H1 (cell line): ENCODE results near the gene CNNM1. TPM values are rescaled to one million over a fixed set of nuclear protein-coding genes. Genes with fewer than 3 reads are reported as not detected.

Experiments
- CTCF ChIA-PET: fragments of 300-600 bp; sonication (Branson Sonifier 250); formaldehyde crosslinking; loops from one replicate; lab custom pipeline; 2021; ENCODE audit not compliant: partially characterized antibody; lab: Charles Lee
- POLR2A ChIA-PET: fragments of 300-600 bp; sonication (Branson Sonifier 250); formaldehyde crosslinking; loops from one replicate; lab custom pipeline; 2021; ENCODE audit warnings: inconsistent platforms; ENCODE audit not compliant: partially characterized antibody; lab: Charles Lee
- DNase-seq, 2 experiments: peaks; one replicate each; pipeline versions ENCODE4 v3.0.0 to v3.0.0-alpha.2; 2010 to 2022; ENCODE audit warnings: low spot score in 2 of 2, low read depth in 1 of 2, mixed read lengths in 1 of 2
- FAIRE-seq: peaks from 2 replicates; lab custom pipeline; 2011; peaks lifted over from hg19 to GRCh38; lab: Jason Lieb, UNC
- H2AFZ ChIP-seq: 2 replicates; pipeline ENCODE4 v1.8.1; 2012; ENCODE audit warnings: low read length, inconsistent platforms
- H2AK5ac ChIP-seq: 2 replicates; pipeline ENCODE4 v1.6.1; 2013; ENCODE audit warnings: low read depth, low read length
- H2BK120ac ChIP-seq: replicated peaks from 2 replicates; pipeline ENCODE3; 2013; ENCODE audit warnings: low read depth, low read length, inconsistent platforms
- H2BK12ac ChIP-seq: 2 replicates; pipeline ENCODE4 v1.6.1; 2013; ENCODE audit warnings: low read depth, low read length
- H2BK15ac ChIP-seq: 2 replicates; pipeline ENCODE4 v1.6.1; 2013; ENCODE audit warnings: low read length
- H2BK20ac ChIP-seq: 2 replicates; pipeline ENCODE4 v1.6.1; 2013; ENCODE audit warnings: low read length
- H2BK5ac ChIP-seq: 2 replicates; pipeline ENCODE4 v1.6.1; 2013; ENCODE audit warnings: low read depth, low read length
- H3K14ac ChIP-seq: 2 replicates; pipeline ENCODE4 v1.6.1; 2013; ENCODE audit warnings: inconsistent platforms; ENCODE audit not compliant: insufficient read length
- H3K18ac ChIP-seq: 2 replicates; pipeline ENCODE4 v1.6.1; 2013; ENCODE audit warnings: low read length; ENCODE audit errors: extremely low read depth
- H3K23ac ChIP-seq: 2 replicates; pipeline ENCODE4 v1.6.1; 2013; ENCODE audit warnings: inconsistent platforms; ENCODE audit not compliant: insufficient read length
- H3K23me2 ChIP-seq: 2 replicates; pipeline ENCODE4 v1.6.1; 2013; ENCODE audit warnings: low read depth, low read length
- H3K27ac ChIP-seq: 2 replicates; pipeline ENCODE4 v1.6.1; 2011; ENCODE audit warnings: low read depth, low read length, inconsistent platforms
- H3K27me3 ChIP-seq, 4 experiments: replicated peaks in 1 of 4; 1 replicate in 1 of 4; 2 replicates in 3 of 4; pipeline versions ENCODE4 v1.6.1 to v1.8.1; 2011 to 2013; ENCODE audit warnings: low read length in 3 of 4, mild to moderate bottlenecking in 3 of 4, inconsistent platforms in 2 of 4, mixed read lengths in 2 of 4, moderate library complexity in 1 of 4; ENCODE audit not compliant: control insufficient read depth in 3 of 4, insufficient read depth in 3 of 4; ENCODE audit errors: extremely low read depth in 1 of 4
- H3K36me3 ChIP-seq, 4 experiments: 2 replicates each; pipeline versions ENCODE4 v1.6.1 to v1.8.1; 2011 to 2013; ENCODE audit warnings: mild to moderate bottlenecking in 4 of 4, low read length in 3 of 4, moderate library complexity in 2 of 4, control low read depth in 1 of 4, inconsistent platforms in 1 of 4; ENCODE audit not compliant: insufficient read depth in 4 of 4, control insufficient read depth in 2 of 4
- H3K4ac ChIP-seq: replicated peaks from 2 replicates; pipeline ENCODE3; 2013; ENCODE audit warnings: low read length, low read depth, mixed read lengths, inconsistent platforms; ENCODE audit not compliant: insufficient read length
- H3K4me1 ChIP-seq, 4 experiments: replicated peaks in 1 of 4; 1 replicate in 1 of 4; 2 replicates in 3 of 4; pipeline versions ENCODE4 v1.6.1 to v1.8.1; 2011 to 2013; ENCODE audit warnings: low read length in 3 of 4, inconsistent platforms in 2 of 4, mixed read lengths in 1 of 4; ENCODE audit not compliant: insufficient read depth in 4 of 4, control insufficient read depth in 3 of 4
- H3K4me2 ChIP-seq, 2 experiments: 2 replicates each; pipeline versions ENCODE4 v1.6.1 to v1.8.1; 2011 to 2013; ENCODE audit warnings: low read depth in 2 of 2, low read length in 2 of 2, control low read depth in 1 of 2, inconsistent platforms in 1 of 2, mild to moderate bottlenecking in 1 of 2; ENCODE audit not compliant: insufficient read depth in 1 of 2
- H3K4me3 ChIP-seq, 4 experiments: fragments of 200-600, 300-600 bp in 1 of 4; sonication (generic), shearing (Covaris generic), sonication (Bioruptor Twin) in 1 of 4; 2 replicates each; pipeline versions ENCODE4 v1.5.1 to v1.8.1; 2011 to 2016; ENCODE audit warnings: low read length in 4 of 4, low read depth in 3 of 4, control low read depth in 2 of 4, inconsistent platforms in 2 of 4, mild to moderate bottlenecking in 2 of 4, mixed read lengths in 1 of 4, moderate library complexity in 1 of 4; ENCODE audit not compliant: insufficient read depth in 2 of 4; ENCODE audit errors: extremely low read depth in 1 of 4
- H3K56ac ChIP-seq: replicated peaks from 2 replicates; pipeline ENCODE3; 2013; ENCODE audit warnings: low read depth, mild to moderate bottlenecking, mixed read lengths, low read length, inconsistent platforms; ENCODE audit not compliant: insufficient read length
- H3K79me1 ChIP-seq: 2 replicates; pipeline ENCODE4 v1.6.1; 2013; ENCODE audit warnings: low read depth, low read length, control low read depth
- H3K79me2 ChIP-seq, 2 experiments: 2 replicates each; pipeline versions ENCODE4 v1.6.1 to v1.8.1; 2012 to 2013; ENCODE audit warnings: low read length in 2 of 2, mild to moderate bottlenecking in 2 of 2, inconsistent platforms in 1 of 2; ENCODE audit not compliant: insufficient read depth in 2 of 2, control insufficient read depth in 1 of 2
- H3K9ac ChIP-seq, 4 experiments: replicated peaks in 1 of 4; 1 replicate in 1 of 4; 2 replicates in 3 of 4; pipeline versions ENCODE4 v1.6.1 to v1.8.1; 2011 to 2013; ENCODE audit warnings: low read depth in 3 of 4, low read length in 3 of 4, control low read depth in 2 of 4, mild to moderate bottlenecking in 2 of 4, moderate library complexity in 2 of 4, inconsistent platforms in 1 of 4; ENCODE audit errors: extremely low read depth in 1 of 4
- H3K9me3 ChIP-seq, 2 experiments: 2 replicates each; pipeline versions ENCODE4 v1.6.1 to v1.8.1; 2012 to 2013; ENCODE audit warnings: mild to moderate bottlenecking in 2 of 2, moderate library complexity in 2 of 2, control low read depth in 1 of 2, inconsistent platforms in 1 of 2, low read depth in 1 of 2, low read length in 1 of 2, mixed read lengths in 1 of 2; ENCODE audit not compliant: insufficient read depth in 2 of 2
- H4K20me1 ChIP-seq, 2 experiments: replicated peaks in 1 of 2; 2 replicates each; pipeline versions ENCODE3 to v1.8.1; 2011 to 2013; ENCODE audit warnings: inconsistent platforms in 2 of 2, low read length in 2 of 2, mild to moderate bottlenecking in 1 of 2; ENCODE audit not compliant: insufficient read depth in 2 of 2, control insufficient read depth in 1 of 2
- H4K5ac ChIP-seq: 2 replicates; pipeline ENCODE4 v1.6.1; 2013; ENCODE audit warnings: low read length, low read depth, mixed read lengths, inconsistent platforms; ENCODE audit not compliant: insufficient read length
- H4K8ac ChIP-seq: 2 replicates; pipeline ENCODE4 v1.8.0; 2013; ENCODE audit warnings: mild to moderate bottlenecking, moderate library complexity, low read length, inconsistent platforms; ENCODE audit not compliant: insufficient read depth; ENCODE audit errors: extremely low read depth
- H4K91ac ChIP-seq: replicated peaks from 2 replicates; pipeline ENCODE3; 2013; ENCODE audit warnings: low read length, mixed read lengths, inconsistent platforms; ENCODE audit not compliant: insufficient read length
- ASH2L ChIP-seq: fragments of 200-600, 300-600 bp; sonication (generic); IDR thresholded peaks from one replicate; pipeline ENCODE4 v1.7.1; 2017; ENCODE audit warnings: low read length
- BACH1 ChIP-seq: IDR thresholded peaks from 2 replicates; pipeline ENCODE4 v1.6.1; 2012; ENCODE audit warnings: low read length, improper control_type of control experiment
- CHD1 ChIP-seq: IDR thresholded peaks from 2 replicates; pipeline ENCODE4 v1.6.1; 2012; ENCODE audit warnings: low read depth, low read length, improper control_type of control experiment
- CTCF ChIP-seq, 3 experiments: IDR thresholded peaks; 1 replicate in 2 of 3; 2 replicates in 1 of 3; pipeline versions ENCODE4 v1.5.1 to v1.6.1; 2011; ENCODE audit warnings: low read length in 3 of 3, mild to moderate bottlenecking in 3 of 3, inconsistent platforms in 2 of 3, low read depth in 1 of 3, moderate library complexity in 1 of 3; ENCODE audit not compliant: insufficient read depth in 1 of 3; ENCODE audit errors: control extremely low read depth in 1 of 3
- EGR1 ChIP-seq: IDR thresholded peaks from 2 replicates; pipeline ENCODE4 v1.6.1; 2011; ENCODE audit warnings: low read depth, low read length, borderline replicate concordance
- HDAC2 ChIP-seq, 2 experiments: fragments of 300-600 bp in 1 of 2; sonication (generic) in 1 of 2; IDR thresholded peaks; 2 replicates each; pipeline ENCODE4 v1.6.1; 2011 to 2012; ENCODE audit warnings: low read depth in 2 of 2, low read length in 2 of 2, mild to moderate bottlenecking in 2 of 2, moderate library complexity in 2 of 2, borderline replicate concordance in 1 of 2, inconsistent platforms in 1 of 2
- POLR2A ChIP-seq, 2 experiments: IDR thresholded peaks; 1 replicate in 1 of 2; 2 replicates in 1 of 2; pipeline ENCODE4 v1.6.1; 2011; ENCODE audit warnings: low read depth in 2 of 2, low read length in 2 of 2, mild to moderate bottlenecking in 2 of 2; ENCODE audit errors: control extremely low read depth in 1 of 2
- RXRA ChIP-seq: IDR thresholded peaks from 2 replicates; pipeline ENCODE4 v1.6.1; 2011; ENCODE audit warnings: low read depth, mild to moderate bottlenecking, low read length, moderate library complexity; ENCODE audit not compliant: insufficient read depth
- SAP30 ChIP-seq: fragments of 300-600 bp; sonication (generic); IDR thresholded peaks from 2 replicates; pipeline ENCODE4 v1.7.1; 2012; ENCODE audit warnings: low read length, moderate library complexity, mild to moderate bottlenecking, inconsistent platforms; ENCODE audit not compliant: insufficient read depth, insufficient replicate concordance
- SIRT6 ChIP-seq: IDR thresholded peaks from one replicate; pipeline ENCODE4 v1.7.1; 2012; ENCODE audit warnings: low read length, inconsistent platforms
- SP2 ChIP-seq: IDR thresholded peaks from 2 replicates; pipeline ENCODE4 v1.6.1; 2012; ENCODE audit warnings: mild to moderate bottlenecking, low read length, inconsistent platforms
- SP4 ChIP-seq: IDR thresholded peaks from 2 replicates; pipeline ENCODE4 v1.6.1; 2012; ENCODE audit warnings: low read length, inconsistent platforms
- TEAD4 ChIP-seq: IDR thresholded peaks from 2 replicates; pipeline ENCODE4 v1.6.1; 2012; ENCODE audit warnings: low read depth, low read length, inconsistent platforms, mixed read lengths
- WGBS, 2 experiments: shearing (Covaris generic) in 1 of 2; methylation state at CpG; one replicate each; pipeline versions ENCODE4 v1.1.6 to v1.1.7; 2013 to 2015; ENCODE audit warnings: low lambda C conversion rate in 2 of 2, mixed read lengths in 2 of 2, inconsistent platforms in 1 of 2, low coverage in 1 of 2, missing lambda C conversion rate in 1 of 2; ENCODE audit not compliant: insufficient replicate concordance in 2 of 2, insufficient coverage in 1 of 2, insufficient read length in 1 of 2; ENCODE audit errors: extremely low coverage in 1 of 2, missing lambda C conversion rate in 1 of 2; 5-methylcytosine and 5-hydroxymethylcytosine counted together
- polyA plus RNA-seq, 7 experiments: library from polyadenylated mRNA; depleted of rRNA in 3 of 7; stranded (reverse) in 5 of 7; unstranded in 2 of 7; fragments of >200 nt in 5 of 7; fragments of 200-250 nt in 2 of 7; gene quantifications; 1 replicate in 5 of 7; 2 replicates in 1 of 7; 4 replicates in 1 of 7; pipeline versions ENCODE4 v1.2.1 to v1.2.3, GENCODE V29; 2011 to 2013; ENCODE audit warnings: missing spikeins in 2 of 7, mixed read lengths in 2 of 7
- total RNA-seq: library from RNA; stranded (reverse); fragmentation: NEBNext Ultra II Directional; extraction: Animal tissue kit (Norgen Biotek cat#: 25700); gene quantifications from 2 replicates; pipeline ENCODE4 v1.2.1, GENCODE V29; 2021

The CNNM1 gene
- total and polyA plus RNA-seq, 2 of the 8 experiments (the other 6 are each of a cell fraction or from before 2014, with no cell fraction given): 0.74 to 0.92 TPM

- no peaks in the 10 kb centered on the region for H4K20me1 ChIP-seq
- no peak overlapping the region for H4K8ac ChIP-seq
- no peaks in the 10 kb centered on the region for H3K79me2 ChIP-seq
- no peak overlapping the region for H2BK120ac ChIP-seq
- POLR2A ChIA-PET: interaction anchor here (2.2 kb wide), 1 partner anchor 43 kb away, joined by 11 read pairs; the partner anchor contains the start of gene GOT1
- H2BK5ac ChIP-seq: no peak overlapping the region
- no peak overlapping the region for H3K4ac ChIP-seq
- H3K9ac ChIP-seq: peak overlapping the region in 1 of 4 experiments; percentile 22; a peak in 1 of 7 replicates
- no peak overlapping the region for H2BK15ac ChIP-seq
- H3K23ac ChIP-seq: no peak overlapping the region
- no peak for FAIRE-seq
- H3K27ac ChIP-seq: no peak overlapping the region
- no peak overlapping the region for H2AK5ac ChIP-seq
- H3K27me3 ChIP-seq: no peaks in the 10 kb centered on the region
- H3K9me3 ChIP-seq: no peaks in the 10 kb centered on the region
- no peak overlapping the region for H4K5ac ChIP-seq
- H3K14ac ChIP-seq: no peak overlapping the region
- no peak overlapping the region for H2BK12ac ChIP-seq
- DNase-seq: no peak
- no peak overlapping the region for H3K4me2 ChIP-seq
- H3K4me3 ChIP-seq: no peak overlapping the region
- no peak overlapping the region for H4K91ac ChIP-seq
- H2BK20ac ChIP-seq: no peak overlapping the region
- no peaks in the 10 kb centered on the region for H3K79me1 ChIP-seq
- H3K36me3 ChIP-seq: no peaks in the 10 kb centered on the region
- H3K23me2 ChIP-seq: no peaks in the 10 kb centered on the region
- CTCF ChIA-PET: interaction anchor here (1.2 to 1.8 kb wide), 2 partner anchors 112 to 225 kb away, joined by 3 to 5 read pairs; no protein-coding TSS in a partner anchor
- H3K18ac ChIP-seq: no peak overlapping the region
- WGBS, 2 experiments: 85% methylated on average over 4 of the region's 4 CpGs; no CpG with 5 or more reads in 1 of the 2 experiments
- no peak overlapping the region for H3K56ac ChIP-seq
- H3K4me1 ChIP-seq: no peaks in the 10 kb centered on the region
- no peak overlapping the region for H2AFZ ChIP-seq
- no peak for TF ChIP-seq TEAD4
- TF ChIP-seq SP4: no peak
- TF ChIP-seq SIRT6: no peak
- no peak for TF ChIP-seq RXRA
- no peak for TF ChIP-seq CTCF (IDR thresholded peaks at IDR 0.05; ENCODE audit: control extremely low read depth in 1 of 3, insufficient read depth in 1 of 3, low read depth in 1 of 3, low read length in 3 of 3)
- no peak for TF ChIP-seq POLR2A (IDR thresholded peaks at IDR 0.05; ENCODE audit: control extremely low read depth in 1 of 2, low read depth in 2 of 2, low read length in 2 of 2)
- no peak for TF ChIP-seq ASH2L
- no peak for TF ChIP-seq SAP30
- TF ChIP-seq HDAC2 (IDR thresholded peaks at IDR 0.05; ENCODE audit: borderline replicate concordance in 1 of 2, low read depth in 2 of 2, low read length in 2 of 2): no peak
- TF ChIP-seq SP2: no peak
- no peak for TF ChIP-seq CHD1
- TF ChIP-seq BACH1: no peak
- TF ChIP-seq EGR1: no peak
These were observed 57.9 kb downstream of the CNNM1 start for GRCh38 chr10:99387071-99387470.
